ENCODE results near the gene CLECL1. TPM values are rescaled to one million over a fixed set of nuclear protein-coding genes. Genes with fewer than 3 reads are reported as not detected.

Gene CLECL1
- total and polyA plus RNA-seq, 2 experiments from 2014 or later = not detected

- H3K36me3 ChIP-seq (ENCODE audit: insufficient read depth) = no peaks in the 10 kb centered on the region
- H3F3A ChIP-seq (replicated peaks; ENCODE audit: low read depth) = no peaks in the 10 kb centered on the region
- no peak for TF ChIP-seq JUNB (IDR thresholded peaks at IDR 0.05; ENCODE audit: unreplicated experiment)
- TF ChIP-seq STAT1 (IDR thresholded peaks at IDR 0.05; ENCODE audit: unreplicated experiment) = no peak
- no peak for TF ChIP-seq ZNF331 (CRISPR knock-in tag; IDR thresholded peaks at IDR 0.05; ENCODE audit: low read depth)
- TF ChIP-seq, protein P1, sequence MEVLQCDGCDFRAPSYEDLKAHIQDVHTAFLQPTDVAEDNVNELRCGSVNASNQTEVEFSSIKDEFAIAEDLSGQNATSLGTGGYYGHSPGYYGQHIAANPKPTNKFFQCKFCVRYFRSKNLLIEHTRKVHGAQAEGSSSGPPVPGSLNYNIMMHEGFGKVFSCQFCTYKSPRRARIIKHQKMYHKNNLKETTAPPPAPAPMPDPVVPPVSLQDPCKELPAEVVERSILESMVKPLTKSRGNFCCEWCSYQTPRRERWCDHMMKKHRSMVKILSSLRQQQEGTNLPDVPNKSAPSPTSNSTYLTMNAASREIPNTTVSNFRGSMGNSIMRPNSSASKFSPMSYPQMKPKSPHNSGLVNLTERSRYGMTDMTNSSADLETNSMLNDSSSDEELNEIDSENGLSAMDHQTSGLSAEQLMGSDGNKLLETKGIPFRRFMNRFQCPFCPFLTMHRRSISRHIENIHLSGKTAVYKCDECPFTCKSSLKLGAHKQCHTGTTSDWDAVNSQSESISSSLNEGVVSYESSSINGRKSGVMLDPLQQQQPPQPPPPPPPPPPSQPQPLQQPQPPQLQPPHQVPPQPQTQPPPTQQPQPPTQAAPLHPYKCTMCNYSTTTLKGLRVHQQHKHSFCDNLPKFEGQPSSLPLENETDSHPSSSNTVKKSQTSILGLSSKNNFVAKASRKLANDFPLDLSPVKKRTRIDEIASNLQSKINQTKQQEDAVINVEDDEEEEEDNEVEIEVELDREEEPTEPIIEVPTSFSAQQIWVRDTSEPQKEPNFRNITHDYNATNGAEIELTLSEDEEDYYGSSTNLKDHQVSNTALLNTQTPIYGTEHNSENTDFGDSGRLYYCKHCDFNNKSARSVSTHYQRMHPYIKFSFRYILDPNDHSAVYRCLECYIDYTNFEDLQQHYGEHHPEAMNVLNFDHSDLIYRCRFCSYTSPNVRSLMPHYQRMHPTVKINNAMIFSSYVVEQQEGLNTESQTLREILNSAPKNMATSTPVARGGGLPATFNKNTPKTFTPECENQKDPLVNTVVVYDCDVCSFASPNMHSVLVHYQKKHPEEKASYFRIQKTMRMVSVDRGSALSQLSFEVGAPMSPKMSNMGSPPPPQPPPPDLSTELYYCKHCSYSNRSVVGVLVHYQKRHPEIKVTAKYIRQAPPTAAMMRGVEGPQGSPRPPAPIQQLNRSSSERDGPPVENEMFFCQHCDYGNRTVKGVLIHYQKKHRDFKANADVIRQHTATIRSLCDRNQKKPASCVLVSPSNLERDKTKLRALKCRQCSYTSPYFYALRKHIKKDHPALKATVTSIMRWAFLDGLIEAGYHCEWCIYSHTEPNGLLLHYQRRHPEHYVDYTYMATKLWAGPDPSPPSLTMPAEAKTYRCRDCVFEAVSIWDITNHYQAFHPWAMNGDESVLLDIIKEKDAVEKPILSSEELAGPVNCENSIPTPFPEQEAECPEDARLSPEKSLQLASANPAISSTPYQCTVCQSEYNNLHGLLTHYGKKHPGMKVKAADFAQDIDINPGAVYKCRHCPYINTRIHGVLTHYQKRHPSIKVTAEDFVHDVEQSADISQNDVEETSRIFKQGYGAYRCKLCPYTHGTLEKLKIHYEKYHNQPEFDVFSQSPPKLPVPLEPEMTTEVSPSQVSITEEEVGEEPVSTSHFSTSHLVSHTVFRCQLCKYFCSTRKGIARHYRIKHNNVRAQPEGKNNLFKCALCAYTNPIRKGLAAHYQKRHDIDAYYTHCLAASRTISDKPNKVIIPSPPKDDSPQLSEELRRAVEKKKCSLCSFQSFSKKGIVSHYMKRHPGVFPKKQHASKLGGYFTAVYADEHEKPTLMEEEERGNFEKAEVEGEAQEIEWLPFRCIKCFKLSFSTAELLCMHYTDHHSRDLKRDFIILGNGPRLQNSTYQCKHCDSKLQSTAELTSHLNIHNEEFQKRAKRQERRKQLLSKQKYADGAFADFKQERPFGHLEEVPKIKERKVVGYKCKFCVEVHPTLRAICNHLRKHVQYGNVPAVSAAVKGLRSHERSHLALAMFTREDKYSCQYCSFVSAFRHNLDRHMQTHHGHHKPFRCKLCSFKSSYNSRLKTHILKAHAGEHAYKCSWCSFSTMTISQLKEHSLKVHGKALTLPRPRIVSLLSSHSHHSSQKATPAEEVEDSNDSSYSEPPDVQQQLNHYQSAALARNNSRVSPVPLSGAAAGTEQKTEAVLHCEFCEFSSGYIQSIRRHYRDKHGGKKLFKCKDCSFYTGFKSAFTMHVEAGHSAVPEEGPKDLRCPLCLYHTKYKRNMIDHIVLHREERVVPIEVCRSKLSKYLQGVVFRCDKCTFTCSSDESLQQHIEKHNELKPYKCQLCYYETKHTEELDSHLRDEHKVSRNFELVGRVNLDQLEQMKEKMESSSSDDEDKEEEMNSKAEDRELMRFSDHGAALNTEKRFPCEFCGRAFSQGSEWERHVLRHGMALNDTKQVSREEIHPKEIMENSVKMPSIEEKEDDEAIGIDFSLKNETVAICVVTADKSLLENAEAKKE (CRISPR knock-in tag; IDR thresholded peaks at IDR 0.05) = no peak
- TF ChIP-seq, protein P2, sequence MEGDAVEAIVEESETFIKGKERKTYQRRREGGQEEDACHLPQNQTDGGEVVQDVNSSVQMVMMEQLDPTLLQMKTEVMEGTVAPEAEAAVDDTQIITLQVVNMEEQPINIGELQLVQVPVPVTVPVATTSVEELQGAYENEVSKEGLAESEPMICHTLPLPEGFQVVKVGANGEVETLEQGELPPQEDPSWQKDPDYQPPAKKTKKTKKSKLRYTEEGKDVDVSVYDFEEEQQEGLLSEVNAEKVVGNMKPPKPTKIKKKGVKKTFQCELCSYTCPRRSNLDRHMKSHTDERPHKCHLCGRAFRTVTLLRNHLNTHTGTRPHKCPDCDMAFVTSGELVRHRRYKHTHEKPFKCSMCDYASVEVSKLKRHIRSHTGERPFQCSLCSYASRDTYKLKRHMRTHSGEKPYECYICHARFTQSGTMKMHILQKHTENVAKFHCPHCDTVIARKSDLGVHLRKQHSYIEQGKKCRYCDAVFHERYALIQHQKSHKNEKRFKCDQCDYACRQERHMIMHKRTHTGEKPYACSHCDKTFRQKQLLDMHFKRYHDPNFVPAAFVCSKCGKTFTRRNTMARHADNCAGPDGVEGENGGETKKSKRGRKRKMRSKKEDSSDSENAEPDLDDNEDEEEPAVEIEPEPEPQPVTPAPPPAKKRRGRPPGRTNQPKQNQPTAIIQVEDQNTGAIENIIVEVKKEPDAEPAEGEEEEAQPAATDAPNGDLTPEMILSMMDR (conservative IDR thresholded peaks at IDR 0.05; ENCODE audit: low read depth in 2 of 2) = no peak
- TF ChIP-seq NANOG (IDR thresholded peaks at IDR 0.05; ENCODE audit: borderline replicate concordance) = no peak
- TF ChIP-seq POLR2AphosphoS5 (IDR thresholded peaks at IDR 0.05; ENCODE audit: low read depth) = no peak
- no peak for TF ChIP-seq EZH2phosphoT487 (IDR thresholded peaks at IDR 0.05; ENCODE audit: unreplicated experiment)
- TF ChIP-seq EZH2 (IDR thresholded peaks at IDR 0.05; ENCODE audit: low read depth, unreplicated experiment) = no peak
- H3K4me3 ChIP-seq = no peak overlapping the region
- no peaks in the 10 kb centered on the region; the same call in 1 of the 2 replicates for H3K9me2 ChIP-seq (ENCODE audit: insufficient read depth)
- no peaks in the 10 kb centered on the region for H3K27me3 ChIP-seq (ENCODE audit: insufficient read depth)
- no peaks in the 10 kb centered on the region for H4K20me1 ChIP-seq (replicated peaks; ENCODE audit: insufficient read depth)
- H3K27ac Mint-ChIP-seq = no peak overlapping the region
- peaks cover 3% of the 10 kb centered on the region for H3K27me3 Mint-ChIP-seq (ENCODE audit: insufficient read depth, low read depth, poor library complexity)
- H3K4me2 ChIP-seq = no peak overlapping the region
- peaks cover 10% of the 10 kb centered on the region for H3K4me1 Mint-ChIP-seq
- ATAC-seq (no peak), DNase-seq (ENCODE audit: low spot score) (no peak)
- peaks cover 6% of the 10 kb centered on the region; the same call in 1 of the 2 replicates for H3K4me1 ChIP-seq (ENCODE audit: insufficient read depth)
- H3K4me3 Mint-ChIP-seq = no peak overlapping the region
- no peak overlapping the region for H2AFZ ChIP-seq
- no peaks in the 10 kb centered on the region for H3K79me2 ChIP-seq (replicated peaks; ENCODE audit: insufficient read depth)
- H3K9me3 Mint-ChIP-seq = peaks cover 16% of the 10 kb centered on the region; the same call in 2 of the 3 replicates
- no peak overlapping the region for H3K27ac ChIP-seq (ENCODE audit: low read depth)
- H3K36me3 Mint-ChIP-seq (ENCODE audit: low read depth) = no peaks in the 10 kb centered on the region
These were observed 24.0 kb downstream of the CLECL1 start for GRCh38 chr12:9708853-9709252.

Data from GM23338 (cell line).